ENCODE results near the gene RETREG1.

Gene RETREG1

GRCh38 chr5:16639206-16639605 lies 22.4 kb upstream of the RETREG1 start:
- no peak overlapping the region for H3K27ac ChIP-seq (ENCODE audit: extremely low read depth, low read depth, low read length)
- no peaks in the 10 kb centered on the region for H3K36me3 ChIP-seq (ENCODE audit: control insufficient read depth in 2 of 2, insufficient read depth in 1 of 2, low read length in 2 of 2)
- H3K4me1 ChIP-seq (ENCODE audit: control insufficient read depth, insufficient read depth, low read length) = no peaks in the 10 kb centered on the region
- H3K9me3 ChIP-seq (ENCODE audit: control insufficient read depth, insufficient read depth, low read depth, low read length) = no peaks in the 10 kb centered on the region
- POLR2A ChIA-PET = interaction anchor here (0.5 kb wide), 1 partner anchor 10 kb away, joined by 4 read pairs; no protein-coding TSS in a partner anchor
- CTCF ChIA-PET = no interaction called here
- no peak overlapping the region for H3K4me3 ChIP-seq (ENCODE audit: low read depth, low read length)
- no peak for TF ChIP-seq ZBTB48 (tag by site-specific recombination; IDR thresholded peaks at IDR 0.05)
- no peak for TF ChIP-seq ZBTB21 (tag by site-specific recombination; IDR thresholded peaks at IDR 0.05)
- TF ChIP-seq ZNF626 (tag by site-specific recombination; IDR thresholded peaks at IDR 0.05) = no peak
- no peak for TF ChIP-seq ZNF26 (tag by site-specific recombination; IDR thresholded peaks at IDR 0.05)
- TF ChIP-seq ZNF266 (tag by site-specific recombination; IDR thresholded peaks at IDR 0.05; ENCODE audit: low read depth) = no peak
- TF ChIP-seq ZBTB11 (tag by site-specific recombination; conservative IDR thresholded peaks at IDR 0.05; ENCODE audit: low read depth) = no peak
- no peak for TF ChIP-seq ZNF830 (tag by site-specific recombination; IDR thresholded peaks at IDR 0.05; ENCODE audit: low read depth)
- no peak for TF ChIP-seq ZNF23 (tag by site-specific recombination; IDR thresholded peaks at IDR 0.05; ENCODE audit: borderline replicate concordance)
- no peak for TF ChIP-seq ZNF146 (tag by site-specific recombination; IDR thresholded peaks at IDR 0.05)
- TF ChIP-seq ZBTB20 (tag by site-specific recombination; IDR thresholded peaks at IDR 0.05) = no peak
- TF ChIP-seq ZNF138 (tag by site-specific recombination; IDR thresholded peaks at IDR 0.05; ENCODE audit: borderline replicate concordance) = no peak
- no peak for TF ChIP-seq IKZF3 (tag by site-specific recombination; IDR thresholded peaks at IDR 0.05)

- H3K9me3 ChIP-seq (ENCODE audit: control insufficient read depth, insufficient read depth, low read depth, low read length) = no peaks in the 10 kb centered on the region
- no peaks in the 10 kb centered on the region for H3K36me3 ChIP-seq (ENCODE audit: control insufficient read depth in 2 of 2, insufficient read depth in 1 of 2, low read length in 2 of 2)
- ChIA-PET CTCF (no interaction called here), POLR2A (no interaction called here)
- H3K27ac ChIP-seq (ENCODE audit: extremely low read depth, low read depth, low read length) = no peak overlapping the region
- H3K4me1 ChIP-seq (ENCODE audit: control insufficient read depth, insufficient read depth, low read length) = no peaks in the 10 kb centered on the region
- H3K4me3 ChIP-seq (ENCODE audit: low read depth, low read length) = no peak overlapping the region
- TF ChIP-seq PRDM2 (tag by site-specific recombination; IDR thresholded peaks at IDR 0.05; ENCODE audit: borderline replicate concordance) = no peak
- no peak for TF ChIP-seq ZNF639 (tag by site-specific recombination; IDR thresholded peaks at IDR 0.05)
- TF ChIP-seq ZNF223 (tag by site-specific recombination; IDR thresholded peaks at IDR 0.05) = no peak
- TF ChIP-seq ZNF214 (tag by site-specific recombination; IDR thresholded peaks at IDR 0.05; ENCODE audit: borderline replicate concordance) = no peak
- TF ChIP-seq HOXA7 (CRISPR knock-in tag; IDR thresholded peaks at IDR 0.05; ENCODE audit: borderline replicate concordance) = no peak
- TF ChIP-seq PATZ1 (tag by site-specific recombination; IDR thresholded peaks at IDR 0.05) = no peak
- TF ChIP-seq WT1 (tag by site-specific recombination; IDR thresholded peaks at IDR 0.05) = no peak
- no peak for TF ChIP-seq ZNF555 (tag by site-specific recombination; conservative IDR thresholded peaks at IDR 0.05)
Observed at GRCh38 chr5:16628376-16628775, 11.6 kb upstream of the RETREG1 start.
